ENCODE results near the gene ADNP2.

DNA sequence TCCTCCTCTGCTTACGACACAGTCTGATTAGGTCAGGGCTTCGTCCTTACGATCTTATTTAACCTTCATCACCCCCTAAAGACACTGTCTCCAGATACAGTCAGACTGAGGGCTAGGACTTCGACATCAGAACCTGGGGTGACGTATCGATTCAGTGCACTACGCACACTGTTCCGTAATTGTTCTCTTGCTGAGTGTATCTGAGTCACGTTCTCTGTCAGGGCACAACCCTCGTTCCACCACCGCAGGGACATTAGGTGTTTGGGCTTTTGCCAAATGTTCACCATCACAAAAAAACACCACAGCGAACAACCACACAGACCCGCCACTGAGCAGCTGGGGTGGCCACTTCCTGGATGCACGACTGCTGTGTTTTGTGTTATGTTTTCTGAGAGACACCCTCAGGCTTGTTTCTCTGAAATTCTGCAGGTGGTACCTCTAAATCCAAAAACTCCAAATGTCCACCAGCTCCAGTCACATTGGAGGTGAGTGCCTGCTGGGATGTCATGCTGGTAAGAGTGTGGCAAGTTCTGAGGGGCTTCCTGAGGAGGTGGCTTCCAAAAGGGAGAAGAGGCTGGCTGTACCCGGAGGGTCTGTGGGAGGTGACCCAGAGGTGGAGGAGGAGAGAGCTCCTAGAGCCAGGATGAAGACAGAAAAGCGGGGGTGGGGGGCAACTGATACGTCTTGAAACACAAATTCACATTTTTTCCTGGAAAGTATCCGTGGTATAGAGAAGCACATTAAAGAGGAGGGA is 66.6 kb downstream of the ADNP2 start:
- no peak for TF ChIP-seq CTCF (IDR thresholded peaks at IDR 0.05; ENCODE audit: low read depth, low read length)
- TF ChIP-seq EZH2phosphoT487 (IDR thresholded peaks at IDR 0.05; ENCODE audit: low read depth) = no peak
